Suprapubic skin (tissue), 3 donors: ENCODE measurements around the gene TRIM7.

Experiments
- CTCF ChIP-seq, 2 donors: fragments of 200-600 bp in 1 of 2; fragments of 450-650 bp in 1 of 2; sonication (generic) in 1 of 2; IDR thresholded peaks; one replicate each; pipeline ENCODE4 v1.5.1; 2016 to 2019; ENCODE audit warnings: antibody characterized with exemption in 2 of 2, mild to moderate bottlenecking in 1 of 2, moderate library complexity in 1 of 2
- POLR2A ChIP-seq, 2 donors: fragments of 450-650 bp; IDR thresholded peaks; one replicate each; pipeline ENCODE4 v1.6.1; 2017; ENCODE audit warnings: antibody characterized with exemption in 2 of 2, mild to moderate bottlenecking in 2 of 2, moderate library complexity in 2 of 2

DNA sequence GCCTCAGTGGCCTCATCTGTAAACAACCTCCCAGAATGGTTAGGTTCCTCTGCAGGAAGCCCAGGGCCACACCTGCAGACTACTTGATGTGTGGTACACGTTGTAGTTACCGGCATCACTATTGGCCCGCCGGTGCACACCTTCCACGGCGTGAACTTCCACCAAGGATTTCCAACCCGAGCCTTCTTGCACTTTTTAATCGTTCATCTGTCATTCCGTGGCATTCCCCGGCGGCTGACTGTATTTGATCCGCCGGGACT lies 12.7 kb upstream of the TRIM7 start:
- TF ChIP-seq CTCF (IDR thresholded peaks at IDR 0.05) = no peak
- no peak for TF ChIP-seq POLR2A (IDR thresholded peaks at IDR 0.05)
